Skeletal muscle satellite cell (primary cell): ENCODE data around the gene DPY19L1.
"Not testable (repeated sequence)": the region's sequence is repeated elsewhere in the genome, so short reads cannot be mapped to it uniquely, and the experiment has no call there.

Experiments
- H3K27me3 ChIP-seq: 2 replicates; pipeline ENCODE4 v1.7.0; 2013; ENCODE audit warnings: low read length; ENCODE audit not compliant: control insufficient read depth, insufficient read depth
- H3K36me3 ChIP-seq: 2 replicates; pipeline ENCODE4 v1.7.0; 2013; ENCODE audit warnings: mild to moderate bottlenecking, control low read depth, low read length; ENCODE audit not compliant: insufficient read depth
- H3K4me1 ChIP-seq: 2 replicates; pipeline ENCODE4 v1.7.0; 2013; ENCODE audit warnings: low read length; ENCODE audit not compliant: control insufficient read depth, insufficient read depth
- H3K4me2 ChIP-seq: 2 replicates; pipeline ENCODE4 v1.7.0; 2013; ENCODE audit warnings: mild to moderate bottlenecking, low read length
- H3K4me3 ChIP-seq: 2 replicates; pipeline ENCODE4 v1.7.0; 2013; ENCODE audit warnings: low read length
- H3K9ac ChIP-seq: 2 replicates; pipeline ENCODE4 v1.7.0; 2013; ENCODE audit warnings: mild to moderate bottlenecking, low read depth, low read length, moderate library complexity
- H3K9me3 ChIP-seq: replicated peaks from 2 replicates; pipeline ENCODE4 v1.7.0; 2013; ENCODE audit warnings: mild to moderate bottlenecking, control low read depth, low read length

The DPY19L1 gene

GRCh38 chr7:35047912-35048305, 10.6 kb upstream of the DPY19L1 start:
- H3K4me2 ChIP-seq, H3K36me3 ChIP-seq, H3K9me3 ChIP-seq, H3K4me1 ChIP-seq, H3K27me3 ChIP-seq, H3K4me3 ChIP-seq, H3K9ac ChIP-seq: not testable (repeated sequence)

DNA sequence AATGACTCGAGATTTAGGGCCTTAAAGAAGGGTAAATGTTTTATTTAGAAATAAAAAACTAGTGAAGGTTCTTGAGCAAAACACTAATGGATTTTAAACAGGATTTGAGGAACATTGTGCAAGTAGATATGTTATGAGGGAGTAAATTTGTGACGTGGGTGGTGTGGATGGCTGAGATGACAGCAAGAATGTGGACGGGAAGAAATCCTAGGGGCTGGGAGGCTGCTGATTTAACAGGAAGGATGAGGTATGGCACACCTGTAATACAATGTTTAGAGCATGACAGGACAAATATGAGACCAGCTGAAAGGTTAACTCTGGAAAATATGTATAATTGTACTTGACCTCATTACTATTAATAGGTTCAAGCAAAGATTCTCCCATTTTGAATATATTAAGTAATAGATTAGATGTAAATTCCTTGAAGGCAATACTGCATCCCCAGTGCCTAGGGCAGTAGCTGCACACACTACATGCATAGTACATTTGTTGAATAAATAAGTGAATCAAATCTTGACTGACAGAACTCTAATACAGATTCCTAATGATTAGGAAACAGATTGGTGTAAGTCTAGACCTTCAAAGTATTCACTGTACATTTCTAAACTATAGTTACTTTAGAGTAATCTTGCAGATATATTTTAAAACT, 10.1 kb upstream of the DPY19L1 start:
- not testable (repeated sequence) for H3K4me3 ChIP-seq, H3K27me3 ChIP-seq, H3K4me2 ChIP-seq, H3K9ac ChIP-seq, H3K36me3 ChIP-seq, H3K4me1 ChIP-seq, H3K9me3 ChIP-seq

DNA sequence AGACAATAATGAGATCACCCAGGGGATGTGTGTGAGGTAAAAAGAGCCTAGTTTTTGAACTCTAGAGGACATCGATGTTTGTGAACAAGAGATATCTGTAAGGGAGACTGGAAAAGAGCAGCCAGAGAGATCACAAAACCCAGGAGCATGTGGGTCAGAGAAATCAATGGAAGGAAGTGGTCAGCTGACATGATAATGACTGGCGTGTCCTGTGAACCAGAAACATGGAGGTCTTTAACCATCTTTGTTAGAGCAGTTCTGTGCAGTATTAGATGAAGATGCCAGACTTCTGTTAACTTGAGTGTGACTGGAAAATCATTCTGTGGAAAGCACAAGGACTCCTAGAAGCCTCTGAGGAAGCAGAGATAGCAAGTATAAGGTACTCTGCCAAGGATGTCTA, 6.0 kb upstream of the DPY19L1 start:
- H3K4me2 ChIP-seq, H3K4me3 ChIP-seq, H3K9me3 ChIP-seq, H3K36me3 ChIP-seq, H3K9ac ChIP-seq, H3K4me1 ChIP-seq, H3K27me3 ChIP-seq: not testable (repeated sequence)

GRCh38 chr7:35040906-35041305, 3.6 kb upstream of the DPY19L1 start:
- no peak overlapping the region for H3K9ac ChIP-seq
- H3K4me2 ChIP-seq: no peak overlapping the region
- no peaks in the 10 kb centered on the region for H3K36me3 ChIP-seq
- no peak overlapping the region for H3K4me3 ChIP-seq
- H3K27me3 ChIP-seq: peaks cover 3% of the 10 kb centered on the region
- peaks cover 4% of the 10 kb centered on the region for H3K4me1 ChIP-seq
- no peaks in the 10 kb centered on the region for H3K9me3 ChIP-seq

DNA sequence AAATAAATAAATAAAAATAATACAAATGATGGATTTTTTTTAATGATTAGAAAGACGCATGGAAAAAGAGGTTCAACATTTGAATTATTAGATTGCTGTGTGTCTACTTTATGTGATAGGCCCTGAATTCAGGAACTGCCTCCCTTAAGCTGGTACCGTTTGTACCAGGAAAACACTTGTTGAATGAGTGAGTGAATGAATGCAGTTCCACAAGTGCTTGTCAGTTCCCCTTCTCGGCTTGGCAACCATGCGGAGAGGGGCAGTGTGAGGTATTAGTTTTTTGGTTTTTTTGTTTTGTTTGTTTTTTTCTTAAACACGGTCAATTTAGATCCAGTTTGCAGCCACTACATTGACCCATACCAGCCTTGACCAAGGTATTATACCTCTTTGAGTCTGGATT, 2.1 kb upstream of the DPY19L1 start:
- peaks cover 18% of the 10 kb centered on the region for H3K4me1 ChIP-seq
- H3K27me3 ChIP-seq: peaks cover 3% of the 10 kb centered on the region
- no peak overlapping the region for H3K9ac ChIP-seq
- H3K4me2 ChIP-seq: no peak overlapping the region
- H3K9me3 ChIP-seq: no peaks in the 10 kb centered on the region
- no peak overlapping the region for H3K4me3 ChIP-seq
- H3K36me3 ChIP-seq: no peaks in the 10 kb centered on the region

DNA sequence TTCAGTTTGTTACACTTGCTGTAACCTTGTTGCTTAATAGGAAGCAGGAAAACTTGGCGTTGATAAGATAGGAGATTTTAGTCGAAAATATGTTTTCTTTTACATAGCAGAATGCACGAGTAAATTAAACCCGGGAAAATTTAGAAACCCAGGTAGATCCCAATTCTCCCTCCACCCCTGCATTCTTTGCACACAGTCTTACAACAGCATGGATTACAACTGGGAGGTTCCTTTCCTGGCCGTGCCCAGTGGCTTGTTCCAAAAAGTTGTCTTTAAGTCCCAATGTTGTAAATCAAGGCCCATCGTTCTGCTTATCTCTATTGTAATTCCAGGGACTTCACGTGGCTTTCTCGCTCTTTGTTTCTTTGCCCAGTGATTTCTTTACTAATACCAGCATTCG, 1.1 kb upstream of the DPY19L1 start:
- H3K36me3 ChIP-seq: no peaks in the 10 kb centered on the region
- H3K27me3 ChIP-seq: peaks cover 3% of the 10 kb centered on the region
- peak overlapping the region; percentile 88 for H3K4me2 ChIP-seq
- H3K4me3 ChIP-seq: peak overlapping the region; percentile 79
- peak overlapping the region; percentile 79 for H3K9ac ChIP-seq
- H3K4me1 ChIP-seq: peaks cover 18% of the 10 kb centered on the region
- no peaks in the 10 kb centered on the region for H3K9me3 ChIP-seq

DNA sequence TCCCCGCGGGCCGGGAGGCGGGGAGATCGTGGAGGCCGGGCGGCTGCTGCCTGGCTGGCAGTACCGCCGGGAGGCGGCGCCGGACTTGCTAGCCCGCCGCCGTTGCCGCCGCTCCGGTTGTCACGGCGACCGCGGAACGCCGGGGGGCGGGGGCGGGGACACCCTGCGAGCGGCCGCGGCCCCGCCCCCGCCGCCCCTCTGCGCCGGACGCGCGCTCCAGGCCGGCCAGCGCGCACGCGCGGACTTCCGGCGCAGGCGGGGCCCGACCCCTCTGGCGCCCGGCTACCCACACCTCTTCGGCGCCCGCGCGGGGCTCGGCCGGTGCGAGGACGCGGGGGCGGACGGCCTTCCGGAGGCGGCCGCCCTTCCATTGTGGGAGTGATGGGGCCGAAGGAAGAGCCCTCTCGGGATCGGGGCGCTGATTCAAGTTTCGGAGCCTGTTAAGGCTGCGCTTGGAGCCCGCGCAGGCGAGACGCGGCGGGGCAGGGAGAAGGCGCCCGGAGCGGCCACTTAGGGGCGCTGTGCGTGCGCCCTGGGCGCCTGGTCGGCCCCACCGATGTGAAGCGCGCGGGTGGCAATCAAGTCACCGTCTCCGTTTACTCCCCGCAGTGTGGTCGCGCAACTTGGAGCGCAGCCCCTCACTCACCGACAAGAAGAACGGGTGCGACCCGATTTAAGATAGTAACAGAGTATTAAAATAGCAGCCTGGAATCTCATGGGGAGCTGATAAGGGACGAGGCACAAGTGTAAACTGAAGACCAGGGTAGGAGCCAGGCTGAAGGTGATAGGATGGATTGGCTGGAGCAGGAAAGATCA, 449 bp upstream of the DPY19L1 start:
- no peaks in the 10 kb centered on the region for H3K9me3 ChIP-seq
- H3K4me1 ChIP-seq: peaks cover 18% of the 10 kb centered on the region
- peak overlapping the region; percentile 88 for H3K4me2 ChIP-seq
- peak overlapping the region; percentile 79 for H3K4me3 ChIP-seq
- no peaks in the 10 kb centered on the region for H3K36me3 ChIP-seq
- peak overlapping the region; percentile 79 for H3K9ac ChIP-seq
- peaks cover under 1% of the 10 kb centered on the region for H3K27me3 ChIP-seq

DNA sequence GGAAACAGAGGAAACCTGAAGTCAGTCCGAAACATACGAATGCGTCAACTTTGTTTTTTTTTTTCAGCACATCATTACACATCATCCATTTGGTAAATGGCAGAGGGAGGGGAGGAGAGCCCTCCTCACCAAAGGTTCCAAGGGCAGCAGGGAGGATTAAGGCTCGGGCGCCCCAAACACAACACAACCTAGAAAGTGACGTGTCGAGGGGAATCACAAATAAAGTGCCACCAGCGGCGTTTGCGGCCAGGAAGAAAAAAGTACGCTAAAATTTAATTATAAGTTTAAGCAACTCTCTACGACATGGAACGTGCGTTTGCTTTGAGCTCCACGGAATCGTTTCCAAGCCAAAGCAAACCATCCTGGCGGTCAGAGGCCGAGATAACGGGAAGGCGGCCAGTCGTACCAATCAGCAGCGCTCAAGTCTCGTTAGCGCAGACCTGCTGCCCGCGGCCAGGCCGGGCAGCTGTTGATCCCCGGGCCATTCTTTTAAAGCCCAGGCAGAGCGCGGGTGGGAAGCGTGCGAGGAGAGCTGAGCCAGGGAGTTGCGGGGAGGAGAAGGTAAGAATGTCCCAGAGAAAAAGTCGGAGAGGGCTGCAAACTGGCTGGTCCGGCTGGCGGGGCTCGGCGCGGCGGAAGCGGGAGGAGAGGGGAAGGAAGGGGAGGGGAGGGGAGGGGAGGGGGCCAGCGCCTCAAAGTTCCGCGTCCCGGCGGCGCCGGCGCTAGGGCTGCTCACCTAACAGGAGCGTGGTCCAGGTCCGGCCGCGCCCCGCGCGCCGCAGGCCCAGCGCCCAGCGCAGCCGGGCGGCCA, 719 bp downstream of the DPY19L1 start:
- peak overlapping the region; percentile 78 for H3K9ac ChIP-seq
- no peaks in the 10 kb centered on the region for H3K36me3 ChIP-seq
- H3K27me3 ChIP-seq: no peaks in the 10 kb centered on the region

DNA sequence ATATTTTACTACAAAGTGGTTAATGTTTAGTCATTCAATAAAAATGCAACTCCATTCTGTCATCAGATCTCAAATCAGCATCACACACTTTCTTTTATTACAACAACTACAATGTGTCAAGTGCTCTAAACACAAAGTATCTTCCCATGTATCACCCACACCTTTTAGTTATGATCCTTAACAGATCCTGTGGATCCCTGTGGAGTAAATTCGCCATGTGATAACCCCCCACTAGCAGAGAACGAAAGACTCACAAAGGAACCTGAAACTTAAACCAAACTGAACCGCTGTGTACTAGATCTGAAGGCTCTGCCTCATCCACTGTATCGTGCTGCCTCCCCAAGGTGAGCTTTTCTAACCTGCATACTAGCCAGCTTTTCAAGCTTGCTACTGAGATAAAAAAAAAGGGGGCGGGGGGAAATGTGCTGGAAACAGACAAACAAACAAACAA, 1.7 kb downstream of the DPY19L1 start:
- H3K36me3 ChIP-seq: no peaks in the 10 kb centered on the region
- H3K4me3 ChIP-seq: peak overlapping the region; percentile 79
- peaks cover 23% of the 10 kb centered on the region for H3K4me1 ChIP-seq
- H3K9me3 ChIP-seq: no peaks in the 10 kb centered on the region
- H3K4me2 ChIP-seq: peak overlapping the region; percentile 93
- H3K9ac ChIP-seq: peak overlapping the region; percentile 78
- no peaks in the 10 kb centered on the region for H3K27me3 ChIP-seq

More for the DNA sequence above, 719 bp downstream of the DPY19L1 start:
- peak overlapping the region; percentile 93 for H3K4me2 ChIP-seq
- H3K9me3 ChIP-seq: no peaks in the 10 kb centered on the region
- peaks cover 23% of the 10 kb centered on the region for H3K4me1 ChIP-seq
- peak overlapping the region; percentile 79 for H3K4me3 ChIP-seq

- Histone ChIP-seq H3K9ac (no peak overlapping the region), H3K4me2 (no peak overlapping the region), H3K36me3 (no peaks in the 10 kb centered on the region), H3K4me3 (no peak overlapping the region), H3K9me3 (no peaks in the 10 kb centered on the region), H3K4me1 (peaks cover 23% of the 10 kb centered on the region), H3K27me3 (no peaks in the 10 kb centered on the region)
Observed at GRCh38 chr7:35032166-35032565, 5.1 kb downstream of the DPY19L1 start.

DNA sequence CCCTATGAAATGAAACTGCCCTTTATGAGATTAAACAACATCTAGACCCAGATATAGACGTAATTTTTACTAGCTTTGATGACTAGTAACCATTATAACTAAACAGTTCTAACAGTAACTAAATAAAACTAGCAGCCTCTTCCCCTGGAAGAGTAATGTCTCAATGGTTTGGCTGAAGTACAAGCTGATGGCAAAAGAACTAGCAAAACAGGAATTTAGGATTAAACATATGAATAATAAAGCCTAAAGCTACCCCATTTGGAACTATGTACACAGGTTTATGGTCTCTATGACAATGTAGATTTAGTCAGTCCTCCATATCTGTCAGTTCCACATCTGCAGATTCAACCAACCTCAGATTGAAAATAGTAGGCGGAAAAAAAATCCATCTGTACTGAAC, 6.4 kb downstream of the DPY19L1 start:
- Histone ChIP-seq H3K4me3 (no peak overlapping the region), H3K4me2 (no peak overlapping the region), H3K9me3 (no peaks in the 10 kb centered on the region), H3K27me3 (no peaks in the 10 kb centered on the region), H3K4me1 (peaks cover 18% of the 10 kb centered on the region), H3K36me3 (no peaks in the 10 kb centered on the region), H3K9ac (no peak overlapping the region)
